A549 (cell line): ENCODE results near the gene RNF167. TPM values are rescaled to one million over a fixed set of nuclear protein-coding genes. Genes with fewer than 3 reads are reported as not detected.
A peak's percentile ranks its signal among the peaks of the same experiment; 100 is the strongest.

Source experiments
- ATAC-seq, 2 experiments: fragments of 200-7000 bp in 1 of 2; fragments of >200 bp in 1 of 2; cut with Nextera tagmentation in 1 of 2; cut with Tn5 transposase in 1 of 2; 3 replicates each; pipeline versions ENCODE4 v1.8.0 to v1.9.1; 2018 to 2020; ENCODE audit warnings: mild to moderate bottlenecking in 1 of 2, moderate library complexity in 1 of 2
- CTCF ChIA-PET: fragments of 300-600 bp; sonication (Branson Sonifier 250); formaldehyde crosslinking; extraction: SDS; loops from one replicate; lab custom pipeline; 2021; ENCODE audit warnings: antibody characterized with exemption, inconsistent platforms; lab: Yijun Ruan, JAX
- POLR2A ChIA-PET: fragments of 350-600 bp; formaldehyde crosslinking; extraction: SDS; loops from one replicate; lab custom pipeline; 2021; ENCODE audit warnings: antibody characterized with exemption, inconsistent platforms; lab: Yijun Ruan, JAX
- DNase-seq, 2 experiments: peaks; one replicate each; pipeline versions ENCODE4 v3.0.0 to v3.0.0-alpha.2; 2011 to 2016; ENCODE audit warnings: low read depth in 1 of 2, low spot score in 1 of 2
- FAIRE-seq: peaks from 2 replicates; lab custom pipeline; 2011; peaks lifted over from hg19 to GRCh38; lab: Jason Lieb, UNC
- H3K27ac ChIP-seq, 2 experiments: fragments of >200 bp; sonication (Bioruptor Twin); formaldehyde crosslinking; 3 replicates each; pipeline ENCODE4 v1.5.1; 2016 to 2017
- H3K4me1 ChIP-seq: fragments of >200 bp; sonication (Bioruptor Twin); formaldehyde crosslinking; 3 replicates; pipeline ENCODE4 v1.6.1; 2016
- H3K4me2 ChIP-seq: fragments of >200 bp; sonication (Bioruptor Twin); formaldehyde crosslinking; 3 replicates; pipeline ENCODE4 v1.6.1; 2016
- H3K4me3 ChIP-seq: fragments of >200 bp; sonication (Bioruptor Twin); formaldehyde crosslinking; 3 replicates; pipeline ENCODE4 v1.5.1; 2016
- H3K9me3 ChIP-seq: fragments of >200 bp; sonication (Bioruptor Twin); formaldehyde crosslinking; 3 replicates; pipeline ENCODE4 v1.6.1; 2016
- CBX2 ChIP-seq: fragments of 200-600 bp; sonication (generic); IDR thresholded peaks from 2 replicates; pipeline ENCODE4 v1.6.1; 2016; ENCODE audit warnings: low read depth, mild to moderate bottlenecking, borderline replicate concordance
- CEBPB ChIP-seq, 2 experiments: fragments of >200 bp in 1 of 2; sonication (Bioruptor Twin) in 1 of 2; formaldehyde crosslinking in 1 of 2; IDR thresholded peaks; 2 replicates each; pipeline ENCODE4 v1.6.1; 2012 to 2016
- EHMT2 ChIP-seq: fragments of 200-600 bp; sonication (generic); IDR thresholded peaks from 2 replicates; pipeline ENCODE4 v1.6.1; 2016; ENCODE audit warnings: antibody characterized with exemption, low read depth, mild to moderate bottlenecking, moderate library complexity
- ESRRA ChIP-seq: fragments of 150-350 bp; IDR thresholded peaks from 2 replicates; pipeline ENCODE4 v1.6.1; 2014; ENCODE audit warnings: mild to moderate bottlenecking, low read length, borderline replicate concordance
- FOXS1 ChIP-seq: fragments of 250-450 bp; sonication (Bioruptor Pico); IDR thresholded peaks from 2 replicates; pipeline ENCODE4 v1.5.0; 2020; ENCODE audit warnings: mild to moderate bottlenecking, moderate library complexity
- JUN ChIP-seq, 2 experiments: fragments of >200 bp; sonication (Bioruptor Twin); formaldehyde crosslinking; IDR thresholded peaks; 2 replicates in 1 of 2; 3 replicates in 1 of 2; pipeline ENCODE4 v1.6.1; 2016 to 2017
- JUNB ChIP-seq: fragments of >200 bp; sonication (Bioruptor Twin); formaldehyde crosslinking; IDR thresholded peaks from 2 replicates; pipeline ENCODE4 v1.6.1; 2016
- KDM1A ChIP-seq: fragments of 200-600 bp; sonication (generic); IDR thresholded peaks from 2 replicates; pipeline ENCODE4 v1.6.1; 2016; ENCODE audit warnings: low read depth, mild to moderate bottlenecking
- MAFK ChIP-seq: fragments of 450-650 bp; IDR thresholded peaks from 2 replicates; pipeline ENCODE4 v1.6.1; 2014; ENCODE audit not compliant: partially characterized antibody
- MAZ ChIP-seq: fragments of 150-350 bp; IDR thresholded peaks from 2 replicates; pipeline ENCODE4 v1.6.1; 2014; ENCODE audit warnings: antibody characterized with exemption, low read depth, low read length, borderline replicate concordance
- MYC ChIP-seq: IDR thresholded peaks from 2 replicates; pipeline ENCODE4 v1.6.1; 2012; ENCODE audit warnings: mild to moderate bottlenecking, inconsistent platforms, low read length, improper control_type of control experiment, borderline replicate concordance
- NR3C1 ChIP-seq: fragments of >200 bp; sonication (Bioruptor Twin); formaldehyde crosslinking; IDR thresholded peaks from 3 replicates; pipeline ENCODE4 v1.6.1; 2017
- RAD21 ChIP-seq, 2 experiments: fragments of >200 bp in 1 of 2; sonication (Bioruptor Twin) in 1 of 2; formaldehyde crosslinking in 1 of 2; IDR thresholded peaks in 1 of 2; conservative IDR thresholded peaks in 1 of 2; 2 replicates in 1 of 2; 3 replicates in 1 of 2; pipeline ENCODE4 v1.6.1; 2012 to 2018; ENCODE audit warnings: inconsistent platforms in 1 of 2
- RFX5 ChIP-seq: fragments of 450-650 bp; IDR thresholded peaks from 2 replicates; pipeline ENCODE4 v1.7.1; 2014; ENCODE audit warnings: antibody characterized with exemption, mild to moderate bottlenecking, moderate library complexity
- RNF2 ChIP-seq: fragments of 200-600 bp; sonication (generic); IDR thresholded peaks from 2 replicates; pipeline ENCODE4 v1.6.1; 2016; ENCODE audit warnings: low read depth, mild to moderate bottlenecking, antibody characterized with exemption, moderate library complexity, borderline replicate concordance
- SREBF2 ChIP-seq: fragments of 450-650 bp; IDR thresholded peaks from 2 replicates; pipeline ENCODE4 v1.6.1; 2014; ENCODE audit warnings: mild to moderate bottlenecking, moderate library complexity
- TFCP2L1 ChIP-seq: fragments of 250-450 bp; sonication (Bioruptor Pico); IDR thresholded peaks from 2 replicates; pipeline ENCODE4 v1.5.0; 2021; ENCODE audit warnings: mild to moderate bottlenecking
- USF2 ChIP-seq: fragments of 450-650 bp; IDR thresholded peaks from 2 replicates; pipeline ENCODE4 v1.6.1; 2014; ENCODE audit warnings: antibody characterized with exemption
- ZFP36 ChIP-seq: fragments of 450-650 bp; IDR thresholded peaks from 2 replicates; pipeline ENCODE4 v1.6.1; 2014; ENCODE audit warnings: borderline replicate concordance; ENCODE audit not compliant: partially characterized antibody
- ZNF302 ChIP-seq: fragments of 250-450 bp; sonication (Bioruptor Pico); IDR thresholded peaks from 2 replicates; pipeline ENCODE4 v1.9.0; 2021; ENCODE audit warnings: inconsistent platforms, mild to moderate bottlenecking, moderate library complexity
- WGBS: methylation state at CpG from one replicate; pipeline ENCODE4 v1.1.6; 2017; ENCODE audit errors: missing lambda C conversion rate; 5-methylcytosine and 5-hydroxymethylcytosine counted together
- polyA plus RNA-seq, 4 experiments: library from polyadenylated mRNA; depleted of rRNA in 3 of 4; stranded (reverse); fragments of >200 nt; fragmentation: RNase III in 1 of 4; extraction: RNeasy Plus Mini Kit Qiagen cat#74134 plus additional on column Dnase treatment in 1 of 4; gene quantifications; 2 replicates in 3 of 4; 3 replicates in 1 of 4; pipeline ENCODE4 v1.2.3, GENCODE V29; 2011 to 2017
- TF ChIP-seq, protein P1 (sequence below): IDR thresholded peaks from 2 replicates; pipeline ENCODE4 v1.6.1; 2012
- TF ChIP-seq, protein P2 (sequence below): fragments of 250-450 bp; sonication (Bioruptor Pico); IDR thresholded peaks from 2 replicates; pipeline ENCODE4 v1.5.0; 2021; ENCODE audit warnings: mild to moderate bottlenecking, moderate library complexity, borderline replicate concordance
- TF ChIP-seq, protein P3 (sequence below): fragments of 150-350 bp; IDR thresholded peaks from 2 replicates; pipeline ENCODE4 v1.6.1; 2014; ENCODE audit warnings: low read depth, mild to moderate bottlenecking, low read length

RNF167 gene
- polyA plus RNA-seq, 2 of the 4 experiments (the other 2 are of a cell fraction): 86.4 to 98.7 TPM

DNA sequence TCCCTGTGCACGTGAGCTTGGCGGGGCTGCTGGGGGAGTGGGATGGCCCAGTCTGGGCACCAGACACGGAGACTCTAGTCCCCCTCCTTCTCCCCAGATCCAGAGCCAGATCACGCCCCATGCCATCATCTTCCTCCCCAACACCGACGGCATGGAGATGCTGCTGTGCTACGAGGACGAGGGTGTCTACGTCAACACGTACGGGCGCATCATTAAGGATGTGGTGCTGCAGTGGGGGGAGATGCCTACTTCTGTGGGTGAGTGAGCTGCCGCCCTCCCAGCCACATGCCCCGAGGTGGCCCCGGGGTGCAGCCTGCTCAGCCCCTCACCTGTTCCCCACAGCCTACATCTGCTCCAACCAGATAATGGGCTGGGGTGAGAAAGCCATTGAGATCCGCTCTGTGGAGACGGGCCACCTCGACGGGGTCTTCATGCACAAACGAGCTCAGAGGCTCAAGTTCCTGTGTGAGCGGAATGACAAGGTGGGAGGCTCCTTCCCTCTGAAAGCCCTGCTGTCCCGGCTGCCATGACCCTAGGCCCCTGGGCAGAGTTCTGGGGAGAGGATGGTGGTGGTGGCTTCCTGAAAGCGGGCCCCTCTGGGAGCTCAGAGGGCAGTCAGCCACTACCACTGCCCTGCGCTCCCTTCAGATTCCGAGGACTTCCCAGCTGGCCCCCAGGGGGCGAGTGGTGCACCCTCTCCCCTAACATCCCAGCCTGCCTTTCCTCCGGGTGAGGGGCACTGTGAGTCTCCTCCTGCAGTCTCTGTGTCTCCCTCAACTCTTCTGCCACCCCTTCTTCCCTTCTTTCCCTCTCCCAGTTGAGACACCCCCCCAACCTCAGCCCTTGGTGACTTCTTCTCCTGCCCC is 43.5 kb upstream of the RNF167 start:
- ATAC-seq (peak in 1 of 2 experiments; percentile 26; a peak in 3 of 6 replicates), DNase-seq (no peak), FAIRE-seq (no peak)
- H3K4me2 ChIP-seq: no peak overlapping the region
- H3K27ac ChIP-seq: no peak overlapping the region
- WGBS: 92% methylated on average over 27 of the region's 27 CpGs
- TF ChIP-seq ZFP36: no peak
- TF ChIP-seq ZNF302: no peak
- H3K4me1 ChIP-seq: no peaks in the 10 kb centered on the region
- no peak overlapping the region for H3K4me3 ChIP-seq
- ChIA-PET POLR2A (no interaction called here), CTCF (interaction anchor here (0.5 to 2.5 kb wide), 15 partner anchors 8 to 330 kb away, joined by 3 to 7 read pairs (median 4); partner anchors contain the start of genes ARRB2, CAMTA2 and MED11)
- H3K9me3 ChIP-seq: no peaks in the 10 kb centered on the region

- Histone ChIP-seq H3K4me3 (no peak overlapping the region), H3K4me1 (no peaks in the 10 kb centered on the region), H3K9me3 (no peaks in the 10 kb centered on the region), H3K4me2 (no peak overlapping the region), H3K27ac (no peak overlapping the region)
- ATAC-seq (no peak), FAIRE-seq (no peak), DNase-seq (no peak)
- ChIA-PET CTCF (interaction anchor here (0.7 to 2.5 kb wide), 8 partner anchors 9 to 187 kb away, joined by 3 to 7 read pairs (median 5); partner anchors contain the start of genes ARRB2, CAMTA2 and MED11), POLR2A (no interaction called here)
- 87% methylated on average over 10 of the region's 10 CpGs for WGBS
- TF ChIP-seq RFX5 (no peak), USF2 (peak; percentile 70)
These were observed 42.8 kb upstream of the RNF167 start for GRCh38 chr17:4897198-4897687.

GRCh38 chr17:4897785-4898184 is 42.3 kb upstream of the RNF167 start:
- no peak overlapping the region for H3K27ac ChIP-seq
- ChIA-PET POLR2A (no interaction called here), CTCF (interaction anchor here (0.9 to 8.2 kb wide), 6 partner anchors 8 to 188 kb away, joined by 3 to 83 read pairs (median 4); partner anchors contain the start of gene ARRB2)
- TF ChIP-seq CEBPB (IDR thresholded peaks at IDR 0.05) (no peak), RAD21 (conservative IDR thresholded peaks at IDR 0.05 in 1 of 2, IDR thresholded peaks at IDR 0.05 in 1 of 2) (no peak), KDM1A (no peak), MYC (no peak), JUN (IDR thresholded peaks at IDR 0.05) (no peak)
- TF ChIP-seq, protein P1, sequence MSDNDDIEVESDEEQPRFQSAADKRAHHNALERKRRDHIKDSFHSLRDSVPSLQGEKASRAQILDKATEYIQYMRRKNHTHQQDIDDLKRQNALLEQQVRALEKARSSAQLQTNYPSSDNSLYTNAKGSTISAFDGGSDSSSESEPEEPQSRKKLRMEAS: no peak
- no peak for DNase-seq
- no peak overlapping the region for H3K4me2 ChIP-seq
- no peak for FAIRE-seq
- H3K4me1 ChIP-seq: no peaks in the 10 kb centered on the region
- H3K4me3 ChIP-seq: no peak overlapping the region
- no peaks in the 10 kb centered on the region for H3K9me3 ChIP-seq
- 79% methylated on average over 5 of the region's 5 CpGs for WGBS
- no peak for ATAC-seq

DNA sequence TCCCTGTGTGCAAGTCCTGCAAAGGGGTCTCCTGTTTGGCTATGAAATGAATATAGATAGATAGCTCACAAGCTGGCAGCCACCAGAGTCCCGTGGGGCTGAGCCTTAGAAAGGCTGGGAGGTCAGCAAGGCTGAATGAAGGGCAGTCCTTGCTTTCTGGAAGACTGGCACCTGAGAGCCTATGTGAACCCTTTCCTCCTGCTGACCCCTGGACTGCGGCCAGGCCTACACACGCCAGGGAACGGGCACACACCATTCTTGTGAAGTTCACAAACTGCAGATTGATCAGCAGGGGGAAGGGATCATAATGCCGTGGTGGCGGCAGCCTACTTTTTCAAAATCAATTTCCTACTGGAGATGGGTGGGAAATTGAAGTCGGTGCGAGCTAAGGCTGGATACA is 41.7 kb upstream of the RNF167 start:
- ATAC-seq (no peak), FAIRE-seq (no peak), DNase-seq (no peak)
- Histone ChIP-seq H3K9me3 (no peaks in the 10 kb centered on the region), H3K27ac (no peak overlapping the region), H3K4me1 (0 out of 3 replicates have a peak, but pooled peaks cover 4% of the 10 kb centered on the region), H3K4me3 (no peak overlapping the region), H3K4me2 (no peak overlapping the region)
- POLR2A ChIA-PET: no interaction called here
- 85% methylated on average over 8 of the region's 8 CpGs for WGBS
- CTCF ChIA-PET: interaction anchor here (0.6 to 8.2 kb wide), 8 partner anchors 8 to 188 kb away, joined by 3 to 83 read pairs (median 4); partner anchors contain the start of genes ARRB2 and VMO1
- TF ChIP-seq TFCP2L1 (CRISPR knock-in tag) (no peak), EHMT2 (no peak), MAZ (no peak), ESRRA (no peak), JUNB (no peak), RNF2 (no peak), FOXS1 (no peak), MAFK (no peak), RFX5 (no peak), CBX2 (no peak), SREBF2 (no peak), ZFP36 (no peak), NR3C1 (no peak)
- TF ChIP-seq, protein P2, sequence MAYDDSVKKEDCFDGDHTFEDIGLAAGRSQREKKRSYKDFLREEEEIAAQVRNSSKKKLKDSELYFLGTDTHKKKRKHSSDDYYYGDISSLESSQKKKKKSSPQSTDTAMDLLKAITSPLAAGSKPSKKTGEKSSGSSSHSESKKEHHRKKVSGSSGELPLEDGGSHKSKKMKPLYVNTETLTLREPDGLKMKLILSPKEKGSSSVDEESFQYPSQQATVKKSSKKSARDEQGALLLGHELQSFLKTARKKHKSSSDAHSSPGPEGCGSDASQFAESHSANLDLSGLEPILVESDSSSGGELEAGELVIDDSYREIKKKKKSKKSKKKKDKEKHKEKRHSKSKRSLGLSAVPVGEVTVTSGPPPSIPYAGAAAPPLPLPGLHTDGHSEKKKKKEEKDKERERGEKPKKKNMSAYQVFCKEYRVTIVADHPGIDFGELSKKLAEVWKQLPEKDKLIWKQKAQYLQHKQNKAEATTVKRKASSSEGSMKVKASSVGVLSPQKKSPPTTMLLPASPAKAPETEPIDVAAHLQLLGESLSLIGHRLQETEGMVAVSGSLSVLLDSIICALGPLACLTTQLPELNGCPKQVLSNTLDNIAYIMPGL (CRISPR knock-in tag): no peak
- TF ChIP-seq, protein P3, sequence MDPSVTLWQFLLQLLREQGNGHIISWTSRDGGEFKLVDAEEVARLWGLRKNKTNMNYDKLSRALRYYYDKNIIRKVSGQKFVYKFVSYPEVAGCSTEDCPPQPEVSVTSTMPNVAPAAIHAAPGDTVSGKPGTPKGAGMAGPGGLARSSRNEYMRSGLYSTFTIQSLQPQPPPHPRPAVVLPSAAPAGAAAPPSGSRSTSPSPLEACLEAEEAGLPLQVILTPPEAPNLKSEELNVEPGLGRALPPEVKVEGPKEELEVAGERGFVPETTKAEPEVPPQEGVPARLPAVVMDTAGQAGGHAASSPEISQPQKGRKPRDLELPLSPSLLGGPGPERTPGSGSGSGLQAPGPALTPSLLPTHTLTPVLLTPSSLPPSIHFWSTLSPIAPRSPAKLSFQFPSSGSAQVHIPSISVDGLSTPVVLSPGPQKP: no peak
